Measurements from ENCODE around the gene GMDS.

The GMDS gene

GRCh38 chr6:2259574-2259973, 14.2 kb upstream of the GMDS start:
- H3K27me3 ChIP-seq = no peaks in the 10 kb centered on the region
- peaks cover 0 to 2% (median 0%) of the 10 kb centered on the region in 3 donors for H3K9me3 ChIP-seq
- DNase-seq = no peak
- H3K27ac ChIP-seq = no peak overlapping the region
- no peaks in the 10 kb centered on the region for H3K4me1 ChIP-seq
- no peak for TF ChIP-seq CTCF (IDR thresholded peaks at IDR 0.05)
- peaks cover 4 to 23% (median 11%) of the 10 kb centered on the region in 3 donors for H3K36me3 ChIP-seq
- intact Hi-C loops (cut with DNase I; ENCODE audit: low total_unique reads) = no loop called here
- H3K4me3 ChIP-seq = no peak overlapping the region

GRCh38 chr6:2259002-2259494, 13.6 kb upstream of the GMDS start:
- H3K27ac ChIP-seq = no peak overlapping the region
- no peak for TF ChIP-seq CTCF (IDR thresholded peaks at IDR 0.05)

GRCh38 chr6:2258112-2258511, 12.7 kb upstream of the GMDS start:
- H3K9me3 ChIP-seq = peaks cover 0 to 5% (median 0%) of the 10 kb centered on the region in 3 donors
- no peak overlapping the region for H3K27ac ChIP-seq
- no peak overlapping the region for H3K4me3 ChIP-seq
- peaks cover 9 to 26% (median 24%) of the 10 kb centered on the region in 3 donors for H3K36me3 ChIP-seq
- no peak for TF ChIP-seq CTCF (IDR thresholded peaks at IDR 0.05)
- no peaks in the 10 kb centered on the region for H3K4me1 ChIP-seq
- DNase-seq = no peak
- intact Hi-C loops (cut with DNase I; ENCODE audit: low total_unique reads) = no loop called here
- no peaks in the 10 kb centered on the region for H3K27me3 ChIP-seq

More at GRCh38 chr6:2259002-2259494, 13.6 kb upstream of the GMDS start:
- peaks cover 8 to 21% (median 15%) of the 10 kb centered on the region in 3 donors for H3K36me3 ChIP-seq
- intact Hi-C loops (cut with DNase I; ENCODE audit: low total_unique reads) = no loop called here
- no peaks in the 10 kb centered on the region for H3K4me1 ChIP-seq
- no peak overlapping the region for H3K4me3 ChIP-seq
- no peak for DNase-seq
- H3K9me3 ChIP-seq = peaks cover 0 to 5% (median 0%) of the 10 kb centered on the region in 3 donors
- H3K27me3 ChIP-seq = no peaks in the 10 kb centered on the region

GRCh38 chr6:2257363-2257762, 12.0 kb upstream of the GMDS start:
- intact Hi-C loops (cut with DNase I; ENCODE audit: low total_unique reads) = no loop called here
- Histone ChIP-seq H3K27me3 (no peaks in the 10 kb centered on the region), H3K4me1 (no peaks in the 10 kb centered on the region), H3K9me3 (peaks cover 0 to 5% (median 0%) of the 10 kb centered on the region in 3 donors), H3K36me3 (peaks cover 14 to 34% (median 32%) of the 10 kb centered on the region in 3 donors), H3K27ac (no peak overlapping the region), H3K4me3 (no peak overlapping the region)
- no peak for DNase-seq
- TF ChIP-seq CTCF (IDR thresholded peaks at IDR 0.05) = no peak

GRCh38 chr6:2254747-2255146, 9.3 kb upstream of the GMDS start:
- Histone ChIP-seq H3K4me3 (no peak overlapping the region), H3K27ac (no peak overlapping the region), H3K27me3 (no peaks in the 10 kb centered on the region), H3K9me3 (peaks cover 0 to 5% (median 0%) of the 10 kb centered on the region in 3 donors), H3K4me1 (no peaks in the 10 kb centered on the region), H3K36me3 (peaks cover 14 to 54% (median 43%) of the 10 kb centered on the region in 3 donors)
- no peak for DNase-seq
- no peak for TF ChIP-seq CTCF (IDR thresholded peaks at IDR 0.05)
- intact Hi-C loops (cut with DNase I; ENCODE audit: low total_unique reads) = no loop called here

GRCh38 chr6:2249126-2249525, 3.7 kb upstream of the GMDS start:
- H3K9me3 ChIP-seq = no peaks in the 10 kb centered on the region
- H3K4me3 ChIP-seq = no peak overlapping the region
- peaks cover 7 to 37% (median 28%) of the 10 kb centered on the region in 3 donors for H3K36me3 ChIP-seq
- H3K27me3 ChIP-seq = no peaks in the 10 kb centered on the region
- no peak overlapping the region for H3K27ac ChIP-seq
- intact Hi-C loops (cut with DNase I; ENCODE audit: low total_unique reads) = no loop called here
- DNase-seq = no peak
- H3K4me1 ChIP-seq = peaks cover 0 to 20% (median 8%) of the 10 kb centered on the region in 4 donors
- TF ChIP-seq CTCF (IDR thresholded peaks at IDR 0.05) = no peak

Data from tibial artery (tissue), 4 donors.